ENCODE data around the gene TBC1D10B. TPM values are rescaled to one million over a fixed set of nuclear protein-coding genes. Genes with fewer than 3 reads are reported as not detected.
A peak's percentile ranks its signal among the peaks of the same experiment; 100 is the strongest.

TBC1D10B gene
- total and polyA plus RNA-seq, 9 of the 15 experiments (the other 6 are each of a cell fraction or from before 2014, with no cell fraction given): 2.2 to 55.4 (median 17.5) TPM

DNA sequence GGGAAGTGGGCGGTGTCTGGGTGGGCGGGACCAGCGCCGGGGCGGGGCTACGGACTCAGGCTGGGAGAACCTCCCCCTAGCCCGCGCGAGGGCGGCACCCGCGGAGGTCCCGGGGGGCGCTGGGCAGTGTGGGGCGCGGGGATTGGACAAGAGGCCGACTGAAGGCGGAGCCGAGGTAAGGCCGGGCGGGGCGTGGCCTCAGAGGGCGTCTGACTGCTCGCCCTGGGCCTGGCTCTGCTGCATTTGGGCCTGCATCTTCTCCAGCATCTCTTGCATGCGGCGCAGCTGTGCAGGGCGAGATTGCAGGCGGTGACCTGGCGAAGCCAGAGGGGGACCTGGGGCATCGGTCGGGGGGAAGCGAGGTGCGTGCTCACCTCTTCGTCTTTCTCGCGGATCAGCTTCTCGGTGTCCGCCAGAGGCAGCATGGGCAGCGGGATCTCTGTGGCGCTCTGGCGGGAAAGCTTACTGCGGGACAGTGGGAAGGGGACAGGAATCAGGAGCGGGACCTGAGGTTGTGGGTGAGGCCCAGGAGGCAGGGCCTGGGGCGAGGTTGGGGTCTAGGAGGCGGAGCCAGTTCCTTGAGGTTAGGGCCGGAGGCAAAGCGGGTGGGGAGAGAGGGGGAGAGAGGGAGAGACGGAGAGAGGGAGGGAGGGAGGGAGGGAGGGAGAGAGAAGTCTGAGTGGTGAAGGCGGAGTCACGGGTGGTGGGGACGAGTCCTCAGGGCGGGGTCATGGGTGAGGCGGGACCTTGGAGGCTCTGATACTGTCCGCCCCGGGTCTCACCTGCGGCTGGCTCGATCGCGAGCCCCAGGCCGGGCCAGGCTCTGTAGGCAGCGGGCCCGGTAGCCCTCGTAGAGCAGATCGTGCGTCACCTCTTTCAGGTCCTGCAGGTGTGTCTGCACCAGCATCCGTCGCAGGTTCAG, 8.2 kb upstream of the TBC1D10B start (continued):
- TF ChIP-seq, protein P1, sequence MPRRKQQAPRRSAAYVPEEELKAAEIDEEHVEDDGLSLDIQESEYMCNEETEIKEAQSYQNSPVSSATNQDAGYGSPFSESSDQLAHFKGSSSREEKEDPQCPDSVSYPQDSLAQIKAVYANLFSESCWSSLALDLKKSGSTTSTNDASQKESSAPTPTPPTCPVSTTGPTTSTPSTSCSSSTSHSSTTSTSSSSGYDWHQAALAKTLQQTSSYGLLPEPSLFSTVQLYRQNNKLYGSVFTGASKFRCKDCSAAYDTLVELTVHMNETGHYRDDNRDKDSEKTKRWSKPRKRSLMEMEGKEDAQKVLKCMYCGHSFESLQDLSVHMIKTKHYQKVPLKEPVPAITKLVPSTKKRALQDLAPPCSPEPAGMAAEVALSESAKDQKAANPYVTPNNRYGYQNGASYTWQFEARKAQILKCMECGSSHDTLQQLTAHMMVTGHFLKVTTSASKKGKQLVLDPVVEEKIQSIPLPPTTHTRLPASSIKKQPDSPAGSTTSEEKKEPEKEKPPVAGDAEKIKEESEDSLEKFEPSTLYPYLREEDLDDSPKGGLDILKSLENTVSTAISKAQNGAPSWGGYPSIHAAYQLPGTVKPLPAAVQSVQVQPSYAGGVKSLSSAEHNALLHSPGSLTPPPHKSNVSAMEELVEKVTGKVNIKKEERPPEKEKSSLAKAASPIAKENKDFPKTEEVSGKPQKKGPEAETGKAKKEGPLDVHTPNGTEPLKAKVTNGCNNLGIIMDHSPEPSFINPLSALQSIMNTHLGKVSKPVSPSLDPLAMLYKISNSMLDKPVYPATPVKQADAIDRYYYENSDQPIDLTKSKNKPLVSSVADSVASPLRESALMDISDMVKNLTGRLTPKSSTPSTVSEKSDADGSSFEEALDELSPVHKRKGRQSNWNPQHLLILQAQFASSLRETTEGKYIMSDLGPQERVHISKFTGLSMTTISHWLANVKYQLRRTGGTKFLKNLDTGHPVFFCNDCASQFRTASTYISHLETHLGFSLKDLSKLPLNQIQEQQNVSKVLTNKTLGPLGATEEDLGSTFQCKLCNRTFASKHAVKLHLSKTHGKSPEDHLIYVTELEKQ (CRISPR knock-in tag; IDR thresholded peaks at IDR 0.05): no peak
- TF ChIP-seq, protein P2, sequence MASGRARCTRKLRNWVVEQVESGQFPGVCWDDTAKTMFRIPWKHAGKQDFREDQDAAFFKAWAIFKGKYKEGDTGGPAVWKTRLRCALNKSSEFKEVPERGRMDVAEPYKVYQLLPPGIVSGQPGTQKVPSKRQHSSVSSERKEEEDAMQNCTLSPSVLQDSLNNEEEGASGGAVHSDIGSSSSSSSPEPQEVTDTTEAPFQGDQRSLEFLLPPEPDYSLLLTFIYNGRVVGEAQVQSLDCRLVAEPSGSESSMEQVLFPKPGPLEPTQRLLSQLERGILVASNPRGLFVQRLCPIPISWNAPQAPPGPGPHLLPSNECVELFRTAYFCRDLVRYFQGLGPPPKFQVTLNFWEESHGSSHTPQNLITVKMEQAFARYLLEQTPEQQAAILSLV (tag; IDR thresholded peaks at IDR 0.05): no peak
- no peak for TF ChIP-seq KLF6 (CRISPR knock-in tag; IDR thresholded peaks at IDR 0.05; ENCODE audit: borderline replicate concordance)
- no peak for TF ChIP-seq POU5F1 (IDR thresholded peaks at IDR 0.05; ENCODE audit: borderline replicate concordance, low read depth, low read length, partially characterized antibody)
- peak; percentile 41; the same call in 1 of the 2 replicates for TF ChIP-seq MBD2 (IDR thresholded peaks at IDR 0.05; ENCODE audit: borderline replicate concordance, low read depth)
- TF ChIP-seq ZNF436 (CRISPR knock-in tag; IDR thresholded peaks at IDR 0.05): no peak
- TF ChIP-seq, protein P3, sequence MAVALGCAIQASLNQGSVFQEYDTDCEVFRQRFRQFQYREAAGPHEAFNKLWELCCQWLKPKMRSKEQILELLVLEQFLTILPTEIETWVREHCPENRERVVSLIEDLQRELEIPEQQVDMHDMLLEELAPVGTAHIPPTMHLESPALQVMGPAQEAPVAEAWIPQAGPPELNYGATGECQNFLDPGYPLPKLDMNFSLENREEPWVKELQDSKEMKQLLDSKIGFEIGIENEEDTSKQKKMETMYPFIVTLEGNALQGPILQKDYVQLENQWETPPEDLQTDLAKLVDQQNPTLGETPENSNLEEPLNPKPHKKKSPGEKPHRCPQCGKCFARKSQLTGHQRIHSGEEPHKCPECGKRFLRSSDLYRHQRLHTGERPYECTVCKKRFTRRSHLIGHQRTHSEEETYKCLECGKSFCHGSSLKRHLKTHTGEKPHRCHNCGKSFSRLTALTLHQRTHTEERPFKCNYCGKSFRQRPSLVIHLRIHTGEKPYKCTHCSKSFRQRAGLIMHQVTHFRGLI (CRISPR knock-in tag; IDR thresholded peaks at IDR 0.05): no peak
- no peak for TF ChIP-seq TAF9B (IDR thresholded peaks at IDR 0.05; ENCODE audit: partially characterized antibody)
- TF ChIP-seq, protein P4, sequence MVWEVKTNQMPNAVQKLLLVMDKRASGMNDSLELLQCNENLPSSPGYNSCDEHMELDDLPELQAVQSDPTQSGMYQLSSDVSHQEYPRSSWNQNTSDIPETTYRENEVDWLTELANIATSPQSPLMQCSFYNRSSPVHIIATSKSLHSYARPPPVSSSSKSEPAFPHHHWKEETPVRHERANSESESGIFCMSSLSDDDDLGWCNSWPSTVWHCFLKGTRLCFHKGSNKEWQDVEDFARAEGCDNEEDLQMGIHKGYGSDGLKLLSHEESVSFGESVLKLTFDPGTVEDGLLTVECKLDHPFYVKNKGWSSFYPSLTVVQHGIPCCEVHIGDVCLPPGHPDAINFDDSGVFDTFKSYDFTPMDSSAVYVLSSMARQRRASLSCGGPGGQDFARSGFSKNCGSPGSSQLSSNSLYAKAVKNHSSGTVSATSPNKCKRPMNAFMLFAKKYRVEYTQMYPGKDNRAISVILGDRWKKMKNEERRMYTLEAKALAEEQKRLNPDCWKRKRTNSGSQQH (CRISPR knock-in tag; IDR thresholded peaks at IDR 0.05): 0 out of 2 replicates have a peak, but pooled peaks have one; percentile 39
- TF ChIP-seq, protein P5, sequence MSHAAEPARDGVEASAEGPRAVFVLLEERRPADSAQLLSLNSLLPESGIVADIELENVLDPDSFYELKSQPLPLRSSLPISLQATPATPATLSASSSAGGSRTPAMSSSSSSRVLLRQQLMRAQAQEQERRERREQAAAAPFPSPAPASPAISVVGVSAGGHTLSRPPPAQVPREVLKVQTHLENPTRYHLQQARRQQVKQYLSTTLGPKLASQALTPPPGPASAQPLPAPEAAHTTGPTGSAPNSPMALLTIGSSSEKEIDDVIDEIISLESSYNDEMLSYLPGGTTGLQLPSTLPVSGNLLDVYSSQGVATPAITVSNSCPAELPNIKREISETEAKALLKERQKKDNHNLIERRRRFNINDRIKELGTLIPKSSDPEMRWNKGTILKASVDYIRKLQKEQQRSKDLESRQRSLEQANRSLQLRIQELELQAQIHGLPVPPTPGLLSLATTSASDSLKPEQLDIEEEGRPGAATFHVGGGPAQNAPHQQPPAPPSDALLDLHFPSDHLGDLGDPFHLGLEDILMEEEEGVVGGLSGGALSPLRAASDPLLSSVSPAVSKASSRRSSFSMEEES (CRISPR knock-in tag; IDR thresholded peaks at IDR 0.05): no peak
- TF ChIP-seq ZNF140 (CRISPR knock-in tag; IDR thresholded peaks at IDR 0.05): no peak
- no peak for TF ChIP-seq U2AF2 (optimal IDR thresholded peaks at IDR 0.05; ENCODE audit: low read depth, low read length)
- TF ChIP-seq NFRKB (IDR thresholded peaks at IDR 0.05; ENCODE audit: low read depth): no peak
- peak; percentile 79 for TF ChIP-seq RBFOX2 (IDR thresholded peaks at IDR 0.05; ENCODE audit: low read depth, low read length)
- TF ChIP-seq POLR2AphosphoS5 (IDR thresholded peaks at IDR 0.05; ENCODE audit: control insufficient read depth, insufficient read depth, low read depth, low read length): peak; percentile 44; the same call in 1 of the 2 replicates
- no peak for TF ChIP-seq ZNF586 (CRISPR knock-in tag; conservative IDR thresholded peaks at IDR 0.05)
- TF ChIP-seq FOXJ3 (CRISPR knock-in tag; IDR thresholded peaks at IDR 0.05): no peak

All from K562 (cell line).